GM10266 (cell line): ENCODE measurements around the gene TPTE2.

Experiments used
- DNase-seq: peaks from one replicate; pipeline ENCODE4 v3.0.0; 2012; ENCODE audit errors: extremely low spot score
- TF ChIP-seq, protein P1 (sequence below): IDR thresholded peaks from 2 replicates; pipeline ENCODE4 v1.5.1; 2012; ENCODE audit warnings: mild to moderate bottlenecking, low read depth; ENCODE audit not compliant: control insufficient read depth, insufficient read depth; ENCODE audit errors: missing control alignments

TPTE2 gene

GRCh38 chr13:19382111-19382510 is 179.2 kb downstream of the TPTE2 start:
- TF ChIP-seq, protein P1, sequence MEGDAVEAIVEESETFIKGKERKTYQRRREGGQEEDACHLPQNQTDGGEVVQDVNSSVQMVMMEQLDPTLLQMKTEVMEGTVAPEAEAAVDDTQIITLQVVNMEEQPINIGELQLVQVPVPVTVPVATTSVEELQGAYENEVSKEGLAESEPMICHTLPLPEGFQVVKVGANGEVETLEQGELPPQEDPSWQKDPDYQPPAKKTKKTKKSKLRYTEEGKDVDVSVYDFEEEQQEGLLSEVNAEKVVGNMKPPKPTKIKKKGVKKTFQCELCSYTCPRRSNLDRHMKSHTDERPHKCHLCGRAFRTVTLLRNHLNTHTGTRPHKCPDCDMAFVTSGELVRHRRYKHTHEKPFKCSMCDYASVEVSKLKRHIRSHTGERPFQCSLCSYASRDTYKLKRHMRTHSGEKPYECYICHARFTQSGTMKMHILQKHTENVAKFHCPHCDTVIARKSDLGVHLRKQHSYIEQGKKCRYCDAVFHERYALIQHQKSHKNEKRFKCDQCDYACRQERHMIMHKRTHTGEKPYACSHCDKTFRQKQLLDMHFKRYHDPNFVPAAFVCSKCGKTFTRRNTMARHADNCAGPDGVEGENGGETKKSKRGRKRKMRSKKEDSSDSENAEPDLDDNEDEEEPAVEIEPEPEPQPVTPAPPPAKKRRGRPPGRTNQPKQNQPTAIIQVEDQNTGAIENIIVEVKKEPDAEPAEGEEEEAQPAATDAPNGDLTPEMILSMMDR: no peak
- DNase-seq: no peak
